ENCODE measurements around the gene FAAP100. TPM values are rescaled to one million over a fixed set of nuclear protein-coding genes. Genes with fewer than 3 reads are reported as not detected.

The FAAP100 gene
- total RNA-seq, 1 experiment from 2014 or later, result 54.7 TPM

DNA sequence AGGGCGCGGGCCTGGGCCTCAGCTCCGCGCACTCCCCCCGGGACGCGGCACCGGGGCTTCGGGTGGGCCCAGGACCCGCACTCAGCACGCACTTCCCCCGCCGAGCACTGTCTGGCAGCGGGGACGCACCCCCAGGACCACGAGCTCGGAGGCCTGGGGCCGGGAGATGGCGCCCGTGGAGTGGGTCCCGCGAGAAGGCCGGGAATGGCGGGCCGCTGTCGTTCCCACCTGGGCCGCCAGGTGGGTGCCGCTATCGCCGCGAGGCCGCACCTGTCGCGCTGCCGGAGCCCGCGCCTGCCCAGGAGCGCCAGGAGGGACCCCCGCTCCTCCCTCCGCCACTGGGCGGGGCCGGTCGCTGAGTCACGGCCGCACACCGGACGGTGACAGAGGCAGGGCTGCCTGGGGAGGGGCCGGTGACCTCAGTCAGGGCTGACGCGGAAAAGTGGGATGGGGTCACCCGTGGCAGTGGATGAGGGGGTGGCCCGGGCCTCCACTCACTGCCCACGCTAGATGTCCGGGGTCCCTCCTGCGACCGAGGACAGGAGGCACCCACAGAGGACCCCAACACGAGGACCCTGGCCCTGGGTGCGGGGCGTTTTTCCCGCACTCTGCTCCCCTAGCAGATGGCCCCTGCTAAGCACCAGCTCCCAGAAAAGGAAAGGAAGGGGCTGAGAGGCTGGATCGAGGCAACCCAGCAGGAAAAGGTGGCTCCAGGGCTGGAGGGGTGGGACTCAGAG, 32.7 kb downstream of the FAAP100 start (continued):
- TF ChIP-seq, protein P1, sequence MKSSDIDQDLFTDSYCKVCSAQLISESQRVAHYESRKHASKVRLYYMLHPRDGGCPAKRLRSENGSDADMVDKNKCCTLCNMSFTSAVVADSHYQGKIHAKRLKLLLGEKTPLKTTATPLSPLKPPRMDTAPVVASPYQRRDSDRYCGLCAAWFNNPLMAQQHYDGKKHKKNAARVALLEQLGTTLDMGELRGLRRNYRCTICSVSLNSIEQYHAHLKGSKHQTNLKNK (CRISPR knock-in tag; IDR thresholded peaks at IDR 0.05), result no peak
- TF ChIP-seq GTF2I (CRISPR knock-in tag; conservative IDR thresholded peaks at IDR 0.05) (no peak), IRF2 (CRISPR knock-in tag; IDR thresholded peaks at IDR 0.05; ENCODE audit: borderline replicate concordance, low read depth) (0 out of 2 replicates have a peak, but pooled peaks have one; percentile 55), NFYB (CRISPR knock-in tag; conservative IDR thresholded peaks at IDR 0.05; ENCODE audit: low read depth) (0 out of 2 replicates have a peak, but pooled peaks have one; percentile 31), ZNF317 (CRISPR knock-in tag; IDR thresholded peaks at IDR 0.05; ENCODE audit: borderline replicate concordance, low read depth) (no peak), FOXP1 (CRISPR knock-in tag; IDR thresholded peaks at IDR 0.05; ENCODE audit: borderline replicate concordance) (peak; percentile 80; the same call in 1 of the 2 replicates), KAT7 (CRISPR knock-in tag; IDR thresholded peaks at IDR 0.05; ENCODE audit: borderline replicate concordance) (no peak), SP1 (CRISPR knock-in tag; conservative IDR thresholded peaks at IDR 0.05) (0 out of 2 replicates have a peak, but pooled peaks have one; percentile 49), ZNF232 (CRISPR knock-in tag; IDR thresholded peaks at IDR 0.05) (peak; percentile 8; the same call in 1 of the 2 replicates), NFE2L1 (CRISPR knock-in tag; IDR thresholded peaks at IDR 0.05) (peak; percentile 82), FOXK1 (CRISPR knock-in tag; IDR thresholded peaks at IDR 0.05) (0 out of 2 replicates have a peak, but pooled peaks have one; percentile 5), ZBTB21 (CRISPR knock-in tag; IDR thresholded peaks at IDR 0.05; ENCODE audit: borderline replicate concordance) (no peak)
- TF ChIP-seq, protein P2, sequence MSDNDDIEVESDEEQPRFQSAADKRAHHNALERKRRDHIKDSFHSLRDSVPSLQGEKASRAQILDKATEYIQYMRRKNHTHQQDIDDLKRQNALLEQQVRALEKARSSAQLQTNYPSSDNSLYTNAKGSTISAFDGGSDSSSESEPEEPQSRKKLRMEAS (CRISPR knock-in tag; IDR thresholded peaks at IDR 0.05), result peak; percentile 69; the same call in 1 of the 2 replicates
- TF ChIP-seq, protein P3, sequence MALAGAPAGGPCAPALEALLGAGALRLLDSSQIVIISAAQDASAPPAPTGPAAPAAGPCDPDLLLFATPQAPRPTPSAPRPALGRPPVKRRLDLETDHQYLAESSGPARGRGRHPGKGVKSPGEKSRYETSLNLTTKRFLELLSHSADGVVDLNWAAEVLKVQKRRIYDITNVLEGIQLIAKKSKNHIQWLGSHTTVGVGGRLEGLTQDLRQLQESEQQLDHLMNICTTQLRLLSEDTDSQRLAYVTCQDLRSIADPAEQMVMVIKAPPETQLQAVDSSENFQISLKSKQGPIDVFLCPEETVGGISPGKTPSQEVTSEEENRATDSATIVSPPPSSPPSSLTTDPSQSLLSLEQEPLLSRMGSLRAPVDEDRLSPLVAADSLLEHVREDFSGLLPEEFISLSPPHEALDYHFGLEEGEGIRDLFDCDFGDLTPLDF (CRISPR knock-in tag; IDR thresholded peaks at IDR 0.05), result 0 out of 2 replicates have a peak, but pooled peaks have one; percentile 55
- TF ChIP-seq, protein P4, sequence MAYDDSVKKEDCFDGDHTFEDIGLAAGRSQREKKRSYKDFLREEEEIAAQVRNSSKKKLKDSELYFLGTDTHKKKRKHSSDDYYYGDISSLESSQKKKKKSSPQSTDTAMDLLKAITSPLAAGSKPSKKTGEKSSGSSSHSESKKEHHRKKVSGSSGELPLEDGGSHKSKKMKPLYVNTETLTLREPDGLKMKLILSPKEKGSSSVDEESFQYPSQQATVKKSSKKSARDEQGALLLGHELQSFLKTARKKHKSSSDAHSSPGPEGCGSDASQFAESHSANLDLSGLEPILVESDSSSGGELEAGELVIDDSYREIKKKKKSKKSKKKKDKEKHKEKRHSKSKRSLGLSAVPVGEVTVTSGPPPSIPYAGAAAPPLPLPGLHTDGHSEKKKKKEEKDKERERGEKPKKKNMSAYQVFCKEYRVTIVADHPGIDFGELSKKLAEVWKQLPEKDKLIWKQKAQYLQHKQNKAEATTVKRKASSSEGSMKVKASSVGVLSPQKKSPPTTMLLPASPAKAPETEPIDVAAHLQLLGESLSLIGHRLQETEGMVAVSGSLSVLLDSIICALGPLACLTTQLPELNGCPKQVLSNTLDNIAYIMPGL (CRISPR knock-in tag; IDR thresholded peaks at IDR 0.05), result peak; percentile 84; the same call in 1 of the 2 replicates
- TF ChIP-seq, protein P5, sequence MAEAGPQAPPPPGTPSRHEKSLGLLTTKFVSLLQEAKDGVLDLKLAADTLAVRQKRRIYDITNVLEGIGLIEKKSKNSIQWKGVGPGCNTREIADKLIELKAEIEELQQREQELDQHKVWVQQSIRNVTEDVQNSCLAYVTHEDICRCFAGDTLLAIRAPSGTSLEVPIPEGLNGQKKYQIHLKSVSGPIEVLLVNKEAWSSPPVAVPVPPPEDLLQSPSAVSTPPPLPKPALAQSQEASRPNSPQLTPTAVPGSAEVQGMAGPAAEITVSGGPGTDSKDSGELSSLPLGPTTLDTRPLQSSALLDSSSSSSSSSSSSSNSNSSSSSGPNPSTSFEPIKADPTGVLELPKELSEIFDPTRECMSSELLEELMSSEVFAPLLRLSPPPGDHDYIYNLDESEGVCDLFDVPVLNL (CRISPR knock-in tag; IDR thresholded peaks at IDR 0.05; ENCODE audit: borderline replicate concordance, low read depth), result peak; percentile 72; the same call in 1 of the 2 replicates
- TF ChIP-seq, protein P6, sequence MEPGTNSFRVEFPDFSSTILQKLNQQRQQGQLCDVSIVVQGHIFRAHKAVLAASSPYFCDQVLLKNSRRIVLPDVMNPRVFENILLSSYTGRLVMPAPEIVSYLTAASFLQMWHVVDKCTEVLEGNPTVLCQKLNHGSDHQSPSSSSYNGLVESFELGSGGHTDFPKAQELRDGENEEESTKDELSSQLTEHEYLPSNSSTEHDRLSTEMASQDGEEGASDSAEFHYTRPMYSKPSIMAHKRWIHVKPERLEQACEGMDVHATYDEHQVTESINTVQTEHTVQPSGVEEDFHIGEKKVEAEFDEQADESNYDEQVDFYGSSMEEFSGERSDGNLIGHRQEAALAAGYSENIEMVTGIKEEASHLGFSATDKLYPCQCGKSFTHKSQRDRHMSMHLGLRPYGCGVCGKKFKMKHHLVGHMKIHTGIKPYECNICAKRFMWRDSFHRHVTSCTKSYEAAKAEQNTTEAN (CRISPR knock-in tag; IDR thresholded peaks at IDR 0.05), result 0 out of 2 replicates have a peak, but pooled peaks have one; percentile 66
- TF ChIP-seq, protein P7, sequence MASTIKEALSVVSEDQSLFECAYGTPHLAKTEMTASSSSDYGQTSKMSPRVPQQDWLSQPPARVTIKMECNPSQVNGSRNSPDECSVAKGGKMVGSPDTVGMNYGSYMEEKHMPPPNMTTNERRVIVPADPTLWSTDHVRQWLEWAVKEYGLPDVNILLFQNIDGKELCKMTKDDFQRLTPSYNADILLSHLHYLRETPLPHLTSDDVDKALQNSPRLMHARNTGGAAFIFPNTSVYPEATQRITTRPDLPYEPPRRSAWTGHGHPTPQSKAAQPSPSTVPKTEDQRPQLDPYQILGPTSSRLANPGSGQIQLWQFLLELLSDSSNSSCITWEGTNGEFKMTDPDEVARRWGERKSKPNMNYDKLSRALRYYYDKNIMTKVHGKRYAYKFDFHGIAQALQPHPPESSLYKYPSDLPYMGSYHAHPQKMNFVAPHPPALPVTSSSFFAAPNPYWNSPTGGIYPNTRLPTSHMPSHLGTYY (CRISPR knock-in tag; IDR thresholded peaks at IDR 0.05), result no peak
- TF ChIP-seq, protein P8, sequence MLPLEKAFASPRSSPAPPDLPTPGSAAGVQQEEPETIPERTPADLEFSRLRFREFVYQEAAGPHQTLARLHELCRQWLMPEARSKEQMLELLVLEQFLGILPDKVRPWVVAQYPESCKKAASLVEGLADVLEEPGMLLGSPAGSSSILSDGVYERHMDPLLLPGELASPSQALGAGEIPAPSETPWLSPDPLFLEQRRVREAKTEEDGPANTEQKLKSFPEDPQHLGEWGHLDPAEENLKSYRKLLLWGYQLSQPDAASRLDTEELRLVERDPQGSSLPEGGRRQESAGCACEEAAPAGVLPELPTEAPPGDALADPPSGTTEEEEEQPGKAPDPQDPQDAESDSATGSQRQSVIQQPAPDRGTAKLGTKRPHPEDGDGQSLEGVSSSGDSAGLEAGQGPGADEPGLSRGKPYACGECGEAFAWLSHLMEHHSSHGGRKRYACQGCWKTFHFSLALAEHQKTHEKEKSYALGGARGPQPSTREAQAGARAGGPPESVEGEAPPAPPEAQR (CRISPR knock-in tag; IDR thresholded peaks at IDR 0.05), result no peak
- TF ChIP-seq, protein P9, sequence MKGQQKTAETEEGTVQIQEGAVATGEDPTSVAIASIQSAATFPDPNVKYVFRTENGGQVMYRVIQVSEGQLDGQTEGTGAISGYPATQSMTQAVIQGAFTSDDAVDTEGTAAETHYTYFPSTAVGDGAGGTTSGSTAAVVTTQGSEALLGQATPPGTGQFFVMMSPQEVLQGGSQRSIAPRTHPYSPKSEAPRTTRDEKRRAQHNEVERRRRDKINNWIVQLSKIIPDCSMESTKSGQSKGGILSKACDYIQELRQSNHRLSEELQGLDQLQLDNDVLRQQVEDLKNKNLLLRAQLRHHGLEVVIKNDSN (CRISPR knock-in tag; IDR thresholded peaks at IDR 0.05), result peak; percentile 42; the same call in 1 of the 2 replicates
- TF ChIP-seq, protein P10, sequence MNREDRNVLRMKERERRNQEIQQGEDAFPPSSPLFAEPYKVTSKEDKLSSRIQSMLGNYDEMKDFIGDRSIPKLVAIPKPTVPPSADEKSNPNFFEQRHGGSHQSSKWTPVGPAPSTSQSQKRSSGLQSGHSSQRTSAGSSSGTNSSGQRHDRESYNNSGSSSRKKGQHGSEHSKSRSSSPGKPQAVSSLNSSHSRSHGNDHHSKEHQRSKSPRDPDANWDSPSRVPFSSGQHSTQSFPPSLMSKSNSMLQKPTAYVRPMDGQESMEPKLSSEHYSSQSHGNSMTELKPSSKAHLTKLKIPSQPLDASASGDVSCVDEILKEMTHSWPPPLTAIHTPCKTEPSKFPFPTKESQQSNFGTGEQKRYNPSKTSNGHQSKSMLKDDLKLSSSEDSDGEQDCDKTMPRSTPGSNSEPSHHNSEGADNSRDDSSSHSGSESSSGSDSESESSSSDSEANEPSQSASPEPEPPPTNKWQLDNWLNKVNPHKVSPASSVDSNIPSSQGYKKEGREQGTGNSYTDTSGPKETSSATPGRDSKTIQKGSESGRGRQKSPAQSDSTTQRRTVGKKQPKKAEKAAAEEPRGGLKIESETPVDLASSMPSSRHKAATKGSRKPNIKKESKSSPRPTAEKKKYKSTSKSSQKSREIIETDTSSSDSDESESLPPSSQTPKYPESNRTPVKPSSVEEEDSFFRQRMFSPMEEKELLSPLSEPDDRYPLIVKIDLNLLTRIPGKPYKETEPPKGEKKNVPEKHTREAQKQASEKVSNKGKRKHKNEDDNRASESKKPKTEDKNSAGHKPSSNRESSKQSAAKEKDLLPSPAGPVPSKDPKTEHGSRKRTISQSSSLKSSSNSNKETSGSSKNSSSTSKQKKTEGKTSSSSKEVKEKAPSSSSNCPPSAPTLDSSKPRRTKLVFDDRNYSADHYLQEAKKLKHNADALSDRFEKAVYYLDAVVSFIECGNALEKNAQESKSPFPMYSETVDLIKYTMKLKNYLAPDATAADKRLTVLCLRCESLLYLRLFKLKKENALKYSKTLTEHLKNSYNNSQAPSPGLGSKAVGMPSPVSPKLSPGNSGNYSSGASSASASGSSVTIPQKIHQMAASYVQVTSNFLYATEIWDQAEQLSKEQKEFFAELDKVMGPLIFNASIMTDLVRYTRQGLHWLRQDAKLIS (CRISPR knock-in tag; IDR thresholded peaks at IDR 0.05; ENCODE audit: borderline replicate concordance), result no peak
